Thyroid gland (tissue), 4 donors: ENCODE results near the gene SDC3.
"Not testable (repeated sequence)": the region's sequence is repeated elsewhere in the genome, so short reads cannot be mapped to it uniquely, and the experiment has no call there.

ENCODE experiments used
- CTCF ChIP-seq, 6 experiments: fragments of 200-600 bp in 3 of 6; fragments of 450-650 bp in 3 of 6; sonication (generic) in 3 of 6; IDR thresholded peaks; one replicate each; pipeline ENCODE4 v1.5.1; 2016 to 2019; ENCODE audit warnings: antibody characterized with exemption in 6 of 6, mild to moderate bottlenecking in 2 of 6, inconsistent platforms in 1 of 6, moderate library complexity in 1 of 6
- POLR2A ChIP-seq, 2 donors: fragments of 450-650 bp; IDR thresholded peaks; one replicate each; pipeline ENCODE4 v1.6.1; 2017; ENCODE audit warnings: antibody characterized with exemption in 2 of 2, mild to moderate bottlenecking in 2 of 2, moderate library complexity in 1 of 2

GRCh38 chr1:30935758-30936157, 27.2 kb upstream of the SDC3 start:
- TF ChIP-seq CTCF, POLR2A (IDR thresholded peaks at IDR 0.05): not testable (repeated sequence)
